GM21526 (cell line): ENCODE results near the gene CHRFAM7A.
"Not testable (repeated sequence)": the region's sequence is repeated elsewhere in the genome, so short reads cannot be mapped to it uniquely, and the experiment has no call there.

Experiments used
- ATAC-seq: cut with Tn5 transposase; IDR thresholded peaks from one replicate; pipeline ENCODE4 v1.9.1; 2021; ENCODE audit warnings: moderate library complexity; ENCODE audit not compliant: unreplicated experiment, low FRiP score

The CHRFAM7A gene

GRCh38 chr15:30392766-30393663, at the start of gene CHRFAM7A:
Gene CHRFAM7A (minus strand): TSS chr15:30393540. CDS start chr15:30383351, 10,189 bp downstream.
- not testable (repeated sequence) for ATAC-seq

GRCh38 chr15:30438348-30438747, 45.0 kb upstream of the CHRFAM7A start:
- ATAC-seq: not testable (repeated sequence)

GRCh38 chr15:30435878-30436277, 42.5 kb upstream of the CHRFAM7A start:
- ATAC-seq: not testable (repeated sequence)

GRCh38 chr15:30420723-30421122, 27.4 kb upstream of the CHRFAM7A start:
- not testable (repeated sequence) for ATAC-seq

GRCh38 chr15:30414160-30414559, 20.8 kb upstream of the CHRFAM7A start, which contains the start of gene GOLGA8R:
Gene GOLGA8R (minus strand): TSS chr15:30414260. CDS start chr15:30414162, 98 bp downstream.
- not testable (repeated sequence) for ATAC-seq

- not testable (repeated sequence) for ATAC-seq
Measured at GRCh38 chr15:30407636-30408035, 14.3 kb upstream of the CHRFAM7A start.

- not testable (repeated sequence) for ATAC-seq
Measured at GRCh38 chr15:30398988-30399387, 5.6 kb upstream of the CHRFAM7A start.

GRCh38 chr15:30393664-30393991, 288 bp upstream of the CHRFAM7A start:
- ATAC-seq: not testable (repeated sequence)

GRCh38 chr15:30386318-30386887, 6.9 kb downstream of the CHRFAM7A start:
- ATAC-seq: not testable (repeated sequence)

- ATAC-seq: not testable (repeated sequence)
Measured at GRCh38 chr15:30377082-30377413, 16.3 kb downstream of the CHRFAM7A start.

- ATAC-seq: not testable (repeated sequence)
Measured at GRCh38 chr15:30376375-30377081, 16.8 kb downstream of the CHRFAM7A start.

GRCh38 chr15:30375872-30376271, 17.5 kb downstream of the CHRFAM7A start:
- ATAC-seq: not testable (repeated sequence)

- not testable (repeated sequence) for ATAC-seq
Measured at GRCh38 chr15:30374862-30375261, 18.5 kb downstream of the CHRFAM7A start.

GRCh38 chr15:30368271-30368670, 25.1 kb downstream of the CHRFAM7A start:
- ATAC-seq: not testable (repeated sequence)

- not testable (repeated sequence) for ATAC-seq
Measured at GRCh38 chr15:30367246-30367645, 26.1 kb downstream of the CHRFAM7A start.

GRCh38 chr15:30361404-30361803, 31.9 kb downstream of the CHRFAM7A start:
- ATAC-seq: not testable (repeated sequence)

GRCh38 chr15:30360990-30361389, 32.4 kb downstream of the CHRFAM7A start:
- not testable (repeated sequence) for ATAC-seq

GRCh38 chr15:30355043-30355442, 38.3 kb downstream of the CHRFAM7A start:
- not testable (repeated sequence) for ATAC-seq

GRCh38 chr15:30349803-30350202, 43.5 kb downstream of the CHRFAM7A start:
- not testable (repeated sequence) for ATAC-seq

- not testable (repeated sequence) for ATAC-seq
Measured at GRCh38 chr15:30336584-30336983, 56.8 kb downstream of the CHRFAM7A start.

GRCh38 chr15:30334152-30334551, 59.2 kb downstream of the CHRFAM7A start:
- ATAC-seq: peak; percentile 67
